HG02938 (cell line): ENCODE results near the gene SLC52A3.
"Not testable (repeated sequence)": the region's sequence is repeated elsewhere in the genome, so short reads cannot be mapped to it uniquely, and the experiment has no call there.

Experiments
- ATAC-seq: cut with Tn5 transposase; IDR thresholded peaks from one replicate; pipeline ENCODE4 v1.9.1; 2021; ENCODE audit warnings: mild to moderate bottlenecking, moderate library complexity; ENCODE audit not compliant: unreplicated experiment

SLC52A3 gene

GRCh38 chr20:730005-730404 is 38.3 kb downstream of the SLC52A3 start:
- ATAC-seq: no peak

GRCh38 chr20:728256-728944 is 39.9 kb downstream of the SLC52A3 start:
- ATAC-seq: no peak

- ATAC-seq: no peak
These were observed 42.1 kb downstream of the SLC52A3 start for GRCh38 chr20:726160-726559.

GRCh38 chr20:725491-725890 is 42.8 kb downstream of the SLC52A3 start:
- ATAC-seq: no peak

GRCh38 chr20:724797-725196 is 43.5 kb downstream of the SLC52A3 start:
- ATAC-seq: not testable (repeated sequence)

GRCh38 chr20:723756-724155 is 44.5 kb downstream of the SLC52A3 start:
- no peak for ATAC-seq

GRCh38 chr20:722822-723644 is 45.3 kb downstream of the SLC52A3 start:
- no peak for ATAC-seq

- ATAC-seq: no peak
These were observed 46.4 kb downstream of the SLC52A3 start for GRCh38 chr20:721876-722275.

GRCh38 chr20:719816-720215 is 48.5 kb downstream of the SLC52A3 start:
- ATAC-seq: no peak

GRCh38 chr20:719068-719467 is 49.2 kb downstream of the SLC52A3 start:
- ATAC-seq: no peak

- ATAC-seq: no peak
These were observed 50.5 kb downstream of the SLC52A3 start for GRCh38 chr20:717832-718231.

GRCh38 chr20:717271-717670 is 51.0 kb downstream of the SLC52A3 start:
- ATAC-seq: no peak

- no peak for ATAC-seq
These were observed 53.8 kb downstream of the SLC52A3 start for GRCh38 chr20:714453-714852.

GRCh38 chr20:711576-711975 is 56.7 kb downstream of the SLC52A3 start:
- no peak for ATAC-seq

- ATAC-seq: no peak
These were observed 57.4 kb downstream of the SLC52A3 start for GRCh38 chr20:710780-711450.
